HG02852 (cell line): Measurements from ENCODE around the gene CASP7.

Experiments used
- ATAC-seq: cut with Tn5 transposase; IDR thresholded peaks from one replicate; pipeline ENCODE4 v1.9.1; 2021; ENCODE audit warnings: mild to moderate bottlenecking, moderate library complexity; ENCODE audit not compliant: unreplicated experiment

Gene CASP7

GRCh38 chr10:113711142-113711541 is 31.4 kb downstream of the CASP7 start:
- no peak for ATAC-seq

- no peak for ATAC-seq
Measured at GRCh38 chr10:113712024-113712423, 32.3 kb downstream of the CASP7 start.

DNA sequence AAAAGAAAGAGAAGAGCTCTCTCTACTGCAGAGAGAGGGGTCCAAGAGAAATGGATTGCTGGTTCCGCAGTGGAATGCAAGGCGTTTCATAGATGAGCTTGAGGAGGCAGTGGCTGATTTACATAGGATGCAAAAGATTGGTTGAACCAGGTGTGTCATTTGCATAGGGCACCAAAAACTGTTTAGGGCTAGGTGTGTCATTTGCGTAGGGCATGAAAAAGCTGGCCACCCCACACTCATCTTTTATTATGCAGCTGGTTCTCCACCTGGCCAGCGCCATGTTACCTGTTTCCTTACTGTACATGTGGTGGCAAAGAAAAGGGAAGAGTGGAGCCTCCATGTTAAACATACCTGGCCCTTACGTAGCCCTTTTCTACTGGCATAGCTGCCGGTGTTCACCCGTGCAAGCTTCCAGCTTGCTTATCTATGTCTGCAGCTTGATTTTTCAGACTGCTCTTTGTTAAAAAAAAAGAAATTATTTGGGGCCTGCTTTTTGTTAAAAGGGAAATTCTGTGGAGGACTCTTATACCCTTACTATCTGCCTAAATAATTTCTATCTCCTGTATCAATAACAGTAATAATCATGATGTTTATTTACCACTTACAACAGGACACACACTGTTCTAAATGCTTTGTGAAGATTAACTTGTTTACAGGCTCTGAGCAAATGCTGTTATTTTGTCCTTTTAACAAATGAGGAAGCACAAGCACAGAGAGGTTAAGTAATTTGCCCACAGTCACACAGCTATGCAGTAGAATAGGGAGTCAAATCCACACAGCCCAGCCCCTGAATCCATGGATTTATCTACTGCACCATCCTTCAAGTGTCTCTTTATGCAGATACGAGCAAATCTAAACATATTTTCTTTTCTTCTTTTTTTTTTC is 33.3 kb downstream of the CASP7 start:
- no peak for ATAC-seq

GRCh38 chr10:113713640-113713982 is 33.9 kb downstream of the CASP7 start:
- ATAC-seq, result no peak

GRCh38 chr10:113716109-113716910 is 36.6 kb downstream of the CASP7 start:
- ATAC-seq, result no peak

DNA sequence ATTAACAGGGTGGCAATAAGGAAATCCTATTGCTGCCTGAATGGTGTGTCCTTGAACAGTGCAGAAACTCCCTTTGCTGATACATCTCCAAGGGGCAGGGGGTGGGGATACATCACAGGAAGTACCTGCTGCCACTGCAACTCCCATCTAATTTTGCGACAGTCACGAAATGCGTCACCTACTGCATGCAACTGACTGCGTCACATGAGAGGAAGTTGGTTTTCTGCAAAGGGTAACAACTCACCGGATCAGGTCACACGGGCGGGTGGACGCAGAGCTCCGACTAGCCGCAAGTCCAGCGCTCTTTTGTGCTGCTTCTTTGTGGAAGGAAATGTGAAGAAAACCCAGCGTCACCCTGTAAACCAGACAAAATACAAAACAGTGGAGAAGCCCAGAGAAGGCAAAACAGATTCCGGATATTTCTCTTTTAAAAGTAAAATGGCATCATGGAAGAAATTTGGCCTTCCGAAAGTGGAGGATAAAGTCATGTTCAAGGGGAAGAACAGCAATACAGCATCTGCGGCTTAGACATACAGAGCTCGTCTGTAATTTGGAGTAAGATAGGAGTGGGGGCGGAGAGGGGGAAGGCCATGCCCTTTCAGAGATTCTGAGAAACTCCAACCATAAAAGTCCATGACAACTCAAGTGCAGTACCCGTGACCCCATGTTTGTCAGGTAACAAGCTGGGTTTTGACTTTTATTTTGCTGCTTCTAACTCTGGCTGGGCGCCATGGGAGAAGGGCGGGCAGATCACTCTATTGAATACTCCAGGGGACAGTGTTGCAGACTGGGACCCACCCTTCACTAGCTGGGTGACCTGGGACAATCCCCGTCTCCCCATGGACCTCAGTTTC is 39.5 kb downstream of the CASP7 start:
- no peak for ATAC-seq

GRCh38 chr10:113720386-113720785 is 40.7 kb downstream of the CASP7 start:
- ATAC-seq, result no peak

DNA sequence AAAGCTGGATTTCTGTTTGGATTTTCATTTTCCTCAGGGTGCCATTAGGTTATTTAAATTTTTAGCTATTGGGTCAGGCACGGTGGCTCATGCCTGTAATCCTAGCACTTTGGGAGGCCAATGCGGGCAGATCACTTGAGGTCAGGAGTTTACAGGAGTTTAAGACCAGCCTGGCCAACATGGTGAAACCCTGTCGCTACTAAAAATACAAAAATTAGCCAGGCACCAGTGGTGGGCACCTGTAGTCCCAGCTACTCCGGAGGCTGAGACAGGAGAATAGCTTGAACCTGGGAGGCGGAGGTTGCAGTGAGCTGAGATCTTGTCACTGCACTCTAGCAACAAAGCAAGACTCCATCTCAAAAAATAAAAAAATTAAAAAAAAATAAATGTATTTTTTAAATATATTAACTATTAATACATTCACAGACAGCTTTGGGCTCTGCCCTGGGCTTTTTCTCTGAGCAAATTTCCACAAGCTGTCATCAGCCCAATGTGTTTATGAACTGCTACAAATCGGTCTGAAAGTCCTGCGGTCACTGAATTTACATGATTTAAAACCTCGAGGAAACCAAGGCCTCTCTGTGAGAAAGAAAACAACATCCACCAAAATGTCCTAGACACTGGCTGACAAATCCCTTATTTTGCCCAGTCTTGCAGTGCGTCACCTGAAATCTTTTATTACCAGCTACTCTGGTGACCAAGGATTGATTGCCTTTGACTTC is 52.6 kb downstream of the CASP7 start:
- ATAC-seq, result no peak

- ATAC-seq, result no peak
Measured at GRCh38 chr10:113732966-113733365, 53.3 kb downstream of the CASP7 start.

DNA sequence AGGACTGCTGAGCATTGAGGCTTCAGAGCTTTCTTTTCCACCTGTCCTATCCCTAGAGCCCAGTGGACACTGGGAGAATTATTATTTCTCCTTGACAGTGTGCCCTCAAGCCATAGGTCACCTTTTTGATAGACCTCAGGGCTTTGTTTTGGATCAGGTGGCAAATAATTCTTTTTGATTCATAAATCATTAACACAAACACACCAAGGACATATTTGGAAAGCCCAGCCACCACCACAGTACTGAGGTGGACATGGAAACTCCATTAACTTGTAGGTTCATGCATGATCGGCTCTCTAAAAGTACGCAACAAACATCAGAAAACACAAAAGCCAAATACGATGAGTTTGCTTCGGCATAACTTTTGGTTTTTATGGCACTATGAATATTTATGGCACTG is 53.9 kb downstream of the CASP7 start:
- no peak for ATAC-seq

DNA sequence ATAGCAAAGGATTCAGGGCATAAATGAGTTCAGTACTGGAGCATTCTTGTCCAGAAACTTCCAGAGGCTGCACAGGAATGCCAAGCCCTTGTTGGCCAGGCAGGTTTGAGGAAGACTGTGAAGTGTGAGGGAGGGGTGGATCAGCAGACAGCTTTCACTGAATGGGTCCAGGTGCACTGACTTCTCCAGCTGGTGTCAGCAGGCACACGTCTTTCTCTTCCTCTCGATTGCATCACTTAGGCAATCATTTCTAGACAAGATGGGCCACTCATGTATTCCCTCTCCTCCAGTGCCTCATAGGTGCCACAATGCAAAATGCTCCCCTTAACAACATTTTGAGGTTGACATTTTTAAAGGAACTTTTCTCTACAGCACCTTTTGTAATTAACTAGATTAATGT is 56.2 kb downstream of the CASP7 start:
- peak; percentile 63 for ATAC-seq

DNA sequence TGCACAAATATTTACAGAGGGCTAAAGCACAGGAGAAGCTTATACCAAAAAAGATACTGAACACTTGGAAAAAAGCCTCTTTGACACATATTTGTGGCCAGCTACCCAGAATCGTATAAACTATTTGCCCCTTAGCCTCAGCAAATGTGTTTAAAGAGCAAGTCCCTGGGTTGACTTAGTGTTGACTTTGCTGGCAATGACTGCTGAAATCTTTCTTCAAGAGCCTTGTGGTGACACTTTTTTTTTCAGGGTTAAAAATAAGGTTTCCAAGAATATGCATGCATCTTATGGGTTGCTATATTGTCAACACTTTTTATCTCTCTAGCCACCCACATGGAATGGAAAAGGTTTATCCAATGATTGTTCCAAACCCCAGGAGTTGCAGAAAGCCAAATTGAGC is 56.9 kb downstream of the CASP7 start:
- no peak for ATAC-seq

GRCh38 chr10:113739031-113739430 is 59.3 kb downstream of the CASP7 start:
- ATAC-seq, result no peak

DNA sequence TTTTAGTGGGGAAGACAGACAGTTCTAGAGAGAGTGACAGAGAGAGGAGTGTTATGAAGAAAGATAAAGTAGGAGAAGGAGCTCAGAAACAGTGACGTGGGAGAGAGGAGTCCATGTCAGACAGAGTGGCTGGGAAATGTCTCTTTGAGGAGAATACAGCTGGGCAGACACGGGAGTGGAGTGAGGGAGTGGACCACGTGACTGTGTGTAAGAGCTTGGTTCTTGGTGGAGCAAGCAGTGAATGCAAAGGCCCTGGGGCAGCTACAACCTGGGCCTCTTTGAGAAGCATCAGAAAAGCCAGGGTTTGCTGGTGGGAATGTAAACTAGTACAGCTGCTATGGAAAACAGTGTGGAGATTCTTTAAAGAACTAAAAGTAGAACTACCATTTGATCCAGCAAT is 59.9 kb downstream of the CASP7 start:
- ATAC-seq, result no peak

GRCh38 chr10:113740850-113741249 is 61.1 kb downstream of the CASP7 start:
- no peak for ATAC-seq

DNA sequence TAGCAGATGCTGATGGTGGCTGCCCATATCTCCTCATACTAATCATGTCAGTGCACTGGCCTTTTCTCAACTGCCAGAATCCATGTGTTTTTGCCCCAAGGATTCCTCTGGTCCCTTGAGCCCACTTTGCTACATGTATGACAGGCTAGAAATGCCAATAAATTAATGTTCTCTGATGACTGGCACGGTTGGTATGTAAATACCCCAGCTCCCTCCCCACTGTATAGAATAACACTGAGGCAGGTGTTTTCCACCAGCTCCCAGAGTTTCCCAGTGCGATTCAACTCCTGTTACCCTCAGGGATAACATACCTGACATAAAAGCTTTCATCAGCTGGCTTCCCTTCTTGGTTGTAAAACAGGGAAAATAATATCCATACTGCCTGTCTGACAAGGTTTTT is 62.8 kb downstream of the CASP7 start:
- ATAC-seq, result no peak

DNA sequence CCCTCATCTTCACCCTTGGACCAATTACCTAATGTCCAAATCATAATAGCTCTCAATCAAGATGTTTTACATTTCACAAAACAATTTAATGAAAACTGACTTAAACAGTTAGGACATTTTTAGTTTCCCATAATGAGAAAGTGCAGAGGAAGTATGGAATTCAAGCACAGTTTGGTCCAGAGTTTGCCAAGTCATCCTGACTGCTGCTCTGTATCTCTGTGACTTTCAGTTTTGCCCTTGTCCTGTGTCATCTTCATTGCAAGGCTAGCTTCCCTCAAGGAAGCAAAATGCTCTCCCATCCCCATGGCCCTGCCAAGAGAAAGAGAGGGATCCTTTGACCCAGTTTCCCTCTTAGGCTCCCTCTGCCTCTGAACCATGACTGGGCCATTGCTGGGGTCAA is 63.9 kb downstream of the CASP7 start:
- no peak for ATAC-seq

DNA sequence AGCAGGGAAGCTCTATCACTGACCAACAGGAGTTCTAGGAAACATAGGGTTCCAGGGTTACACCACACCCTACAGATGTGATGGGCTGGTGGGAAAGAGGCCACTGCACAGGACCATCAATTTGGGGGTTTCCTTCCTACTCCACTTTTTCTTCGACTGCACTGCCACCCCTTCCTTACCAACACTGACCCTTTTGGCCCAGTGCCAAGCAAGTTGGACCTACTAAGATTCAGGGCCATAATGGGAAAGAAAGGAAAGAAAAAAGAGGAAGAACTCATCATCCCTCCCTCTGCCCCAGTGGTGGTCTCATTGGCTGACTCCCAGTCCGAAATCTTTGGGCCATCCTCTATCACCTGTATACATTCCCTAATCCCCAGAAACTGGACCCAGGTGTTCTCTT is 65.7 kb downstream of the CASP7 start:
- ATAC-seq, result no peak

DNA sequence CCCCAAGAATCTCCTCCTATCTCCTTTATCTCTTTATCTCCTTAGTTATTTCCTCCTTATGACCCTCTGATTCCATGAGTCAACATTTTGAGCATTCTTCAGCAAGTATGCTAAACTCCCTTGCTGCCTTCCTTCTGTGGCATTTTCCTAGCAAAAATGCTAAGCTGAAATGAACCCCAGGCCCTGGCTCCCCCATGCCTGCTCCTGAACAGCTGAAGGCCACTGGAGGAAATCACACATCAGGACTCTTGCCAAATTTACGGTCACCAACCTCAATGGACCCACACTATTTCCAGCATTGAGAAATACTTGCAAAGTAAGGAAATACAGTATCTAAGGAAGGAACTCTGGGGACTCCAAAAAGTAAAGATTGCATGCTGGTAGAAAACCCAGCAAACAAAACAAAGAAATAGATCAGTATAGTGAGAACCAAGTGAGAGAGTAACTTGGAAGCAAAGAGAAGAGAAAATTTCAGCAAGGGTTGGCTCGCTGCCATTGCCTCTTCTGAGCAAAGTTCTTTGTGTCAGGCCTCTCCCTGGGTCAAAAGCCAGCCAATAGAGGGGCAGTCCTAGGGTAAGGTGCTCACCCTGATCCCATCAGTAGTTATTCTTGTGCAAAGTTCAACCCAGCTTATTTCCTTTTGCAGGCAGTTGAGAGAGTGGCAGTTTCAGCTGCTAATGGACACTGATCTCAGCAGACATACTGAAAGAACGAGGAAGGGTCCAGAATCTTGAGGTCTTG is 66.7 kb downstream of the CASP7 start:
- ATAC-seq, result no peak

DNA sequence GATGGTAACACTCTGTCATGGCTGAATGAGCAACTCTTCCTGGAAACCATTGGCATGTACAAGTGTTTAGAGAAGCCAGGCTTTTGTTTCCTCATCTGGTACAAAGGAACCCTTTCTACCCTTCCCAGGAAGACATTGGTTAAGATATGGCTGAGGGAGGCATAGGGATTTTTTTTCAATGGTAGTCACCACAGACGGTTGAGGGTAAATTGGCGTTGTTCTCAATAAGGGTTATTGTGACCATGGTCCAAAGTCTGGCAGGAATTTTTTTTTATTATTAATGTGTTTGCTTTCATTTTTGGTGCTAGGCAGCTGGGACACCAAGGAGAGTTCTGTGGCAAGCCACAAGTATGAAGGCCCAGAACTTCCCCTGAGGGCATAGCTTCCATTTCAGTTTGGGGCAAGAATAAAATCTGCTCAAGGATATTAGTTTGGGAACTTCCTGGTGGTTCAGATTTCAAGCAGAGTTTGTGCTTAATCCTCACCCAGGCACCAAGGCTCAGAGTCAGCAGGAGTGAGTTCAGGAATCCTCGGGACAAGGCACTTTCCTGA is 71.5 kb downstream of the CASP7 start, which contains the start of gene PLEKHS1:
Gene PLEKHS1, plus strand, starts transcription at position 502 of the 552 bp plus-strand sequence. CDS start 3,596 bp downstream, outside the sequence.
- ATAC-seq, result no peak
